Astrocyte (in vitro differentiated cells and primary cell): Measurements from ENCODE around the gene CDH23.

Source experiments
- EZH2 ChIP-seq: IDR thresholded peaks from 2 replicates; pipeline ENCODE4 v1.6.1; 2012; ENCODE audit warnings: mild to moderate bottlenecking, low read length, inconsistent platforms; ENCODE audit not compliant: insufficient read depth
- TF ChIP-seq, protein P1 (sequence below): IDR thresholded peaks from 2 replicates; pipeline ENCODE4 v1.5.1; 2011; ENCODE audit warnings: low read depth, mild to moderate bottlenecking, inconsistent platforms, low read length, moderate library complexity; ENCODE audit not compliant: insufficient read depth

DNA sequence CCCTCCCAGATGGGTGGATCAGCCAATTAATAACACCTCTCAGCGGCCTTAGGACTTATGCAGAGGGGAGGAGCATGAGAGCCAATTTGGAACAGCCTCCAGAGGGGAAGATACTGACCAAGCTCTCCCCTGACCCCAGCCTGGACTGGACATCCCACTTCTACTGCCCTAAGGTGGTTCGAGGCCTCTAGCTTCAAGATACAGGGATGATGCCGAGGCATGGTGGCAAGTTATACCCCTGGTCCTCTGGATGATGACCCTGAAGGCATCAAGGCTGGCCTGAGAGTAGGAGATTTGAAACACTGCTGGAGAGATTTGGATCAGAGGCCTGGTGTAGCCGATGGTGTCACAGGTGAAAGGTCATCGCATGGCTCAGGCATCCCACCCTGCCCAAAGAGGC is 3.2 kb downstream of the CDH23 start:
- no peak for TF ChIP-seq EZH2
- TF ChIP-seq, protein P1, sequence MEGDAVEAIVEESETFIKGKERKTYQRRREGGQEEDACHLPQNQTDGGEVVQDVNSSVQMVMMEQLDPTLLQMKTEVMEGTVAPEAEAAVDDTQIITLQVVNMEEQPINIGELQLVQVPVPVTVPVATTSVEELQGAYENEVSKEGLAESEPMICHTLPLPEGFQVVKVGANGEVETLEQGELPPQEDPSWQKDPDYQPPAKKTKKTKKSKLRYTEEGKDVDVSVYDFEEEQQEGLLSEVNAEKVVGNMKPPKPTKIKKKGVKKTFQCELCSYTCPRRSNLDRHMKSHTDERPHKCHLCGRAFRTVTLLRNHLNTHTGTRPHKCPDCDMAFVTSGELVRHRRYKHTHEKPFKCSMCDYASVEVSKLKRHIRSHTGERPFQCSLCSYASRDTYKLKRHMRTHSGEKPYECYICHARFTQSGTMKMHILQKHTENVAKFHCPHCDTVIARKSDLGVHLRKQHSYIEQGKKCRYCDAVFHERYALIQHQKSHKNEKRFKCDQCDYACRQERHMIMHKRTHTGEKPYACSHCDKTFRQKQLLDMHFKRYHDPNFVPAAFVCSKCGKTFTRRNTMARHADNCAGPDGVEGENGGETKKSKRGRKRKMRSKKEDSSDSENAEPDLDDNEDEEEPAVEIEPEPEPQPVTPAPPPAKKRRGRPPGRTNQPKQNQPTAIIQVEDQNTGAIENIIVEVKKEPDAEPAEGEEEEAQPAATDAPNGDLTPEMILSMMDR = no peak
